Loucy (cell line): Measurements from ENCODE around the gene CCNB1.
A peak's percentile ranks its signal among the peaks of the same experiment; 100 is the strongest.

ENCODE experiments used
- H2AFZ ChIP-seq: fragments of 200-600 bp; sonication (generic); 2 replicates; pipeline ENCODE4 v1.6.0; 2016; ENCODE audit warnings: antibody characterized with exemption, mild to moderate bottlenecking, low read length, moderate library complexity
- H3F3A ChIP-seq: fragments of 200-600 bp; 2 replicates; pipeline ENCODE4 v1.6.0; 2016; ENCODE audit warnings: antibody characterized with exemption, low read depth, mild to moderate bottlenecking
- H3K27me3 ChIP-seq: fragments of 200-600 bp; sonication (generic); 2 replicates; pipeline ENCODE4 v1.6.1; 2014; ENCODE audit warnings: low read length, mild to moderate bottlenecking; ENCODE audit not compliant: insufficient read depth, poor library complexity, severe bottlenecking
- H3K36me3 ChIP-seq: fragments of 200-600 bp; sonication (generic); 2 replicates; pipeline ENCODE4 v1.6.1; 2016; ENCODE audit warnings: low read length; ENCODE audit not compliant: insufficient read depth
- H3K4me1 ChIP-seq: fragments of 200-600 bp; sonication (generic); 2 replicates; pipeline ENCODE4 v1.5.1; 2014; ENCODE audit warnings: low read length, mild to moderate bottlenecking; ENCODE audit not compliant: insufficient read depth, poor library complexity, severe bottlenecking
- H3K4me2 ChIP-seq: fragments of 200-600 bp; sonication (generic); 2 replicates; pipeline ENCODE4 v1.6.0; 2014; ENCODE audit warnings: antibody characterized with exemption, low read length, low read depth, mild to moderate bottlenecking; ENCODE audit not compliant: poor library complexity, severe bottlenecking
- H3K4me3 ChIP-seq: fragments of 200-600 bp; sonication (generic); 2 replicates; pipeline ENCODE4 v1.5.1; 2014; ENCODE audit warnings: low read length, mild to moderate bottlenecking, mixed read lengths; ENCODE audit not compliant: poor library complexity, severe bottlenecking
- H3K79me2 ChIP-seq: fragments of 200-600 bp; sonication (generic); 2 replicates; pipeline ENCODE4 v1.6.1; 2014; ENCODE audit warnings: low read length; ENCODE audit not compliant: insufficient read depth
- H3K9ac ChIP-seq: fragments of 200-600 bp; sonication (generic); 2 replicates; pipeline ENCODE4 v1.6.0; 2014; ENCODE audit warnings: mild to moderate bottlenecking, low read depth, low read length, moderate library complexity; ENCODE audit not compliant: poor library complexity, severe bottlenecking
- H3K9me2 ChIP-seq: fragments of 200-600 bp; sonication (generic); replicated peaks from 2 replicates; pipeline ENCODE4 v1.6.1; 2016; ENCODE audit warnings: low read depth, low read length, mixed read lengths
- H3K9me3 ChIP-seq: fragments of 200-600 bp; sonication (generic); 2 replicates; pipeline ENCODE4 v1.6.1; 2014; ENCODE audit warnings: mild to moderate bottlenecking, antibody characterized with exemption, low read length, low read depth; ENCODE audit not compliant: insufficient read depth
- H4K20me1 ChIP-seq: fragments of 200-600 bp; sonication (generic); 2 replicates; pipeline ENCODE4 v1.6.0; 2014; ENCODE audit warnings: antibody characterized with exemption, low read length, mild to moderate bottlenecking; ENCODE audit not compliant: insufficient read depth, poor library complexity, severe bottlenecking
- EZH2phosphoT487 ChIP-seq: fragments of 200-600 bp; IDR thresholded peaks from 2 replicates; pipeline ENCODE4 v1.6.1; 2018; ENCODE audit warnings: antibody characterized with exemption, mild to moderate bottlenecking, moderate library complexity, borderline replicate concordance
- TF ChIP-seq, protein P1 (sequence below): fragments of 200-600 bp; sonication (generic); conservative IDR thresholded peaks from 2 replicates; pipeline ENCODE4 v1.5.1; 2014; ENCODE audit warnings: mild to moderate bottlenecking, antibody characterized with exemption, low read length

Gene CCNB1

DNA sequence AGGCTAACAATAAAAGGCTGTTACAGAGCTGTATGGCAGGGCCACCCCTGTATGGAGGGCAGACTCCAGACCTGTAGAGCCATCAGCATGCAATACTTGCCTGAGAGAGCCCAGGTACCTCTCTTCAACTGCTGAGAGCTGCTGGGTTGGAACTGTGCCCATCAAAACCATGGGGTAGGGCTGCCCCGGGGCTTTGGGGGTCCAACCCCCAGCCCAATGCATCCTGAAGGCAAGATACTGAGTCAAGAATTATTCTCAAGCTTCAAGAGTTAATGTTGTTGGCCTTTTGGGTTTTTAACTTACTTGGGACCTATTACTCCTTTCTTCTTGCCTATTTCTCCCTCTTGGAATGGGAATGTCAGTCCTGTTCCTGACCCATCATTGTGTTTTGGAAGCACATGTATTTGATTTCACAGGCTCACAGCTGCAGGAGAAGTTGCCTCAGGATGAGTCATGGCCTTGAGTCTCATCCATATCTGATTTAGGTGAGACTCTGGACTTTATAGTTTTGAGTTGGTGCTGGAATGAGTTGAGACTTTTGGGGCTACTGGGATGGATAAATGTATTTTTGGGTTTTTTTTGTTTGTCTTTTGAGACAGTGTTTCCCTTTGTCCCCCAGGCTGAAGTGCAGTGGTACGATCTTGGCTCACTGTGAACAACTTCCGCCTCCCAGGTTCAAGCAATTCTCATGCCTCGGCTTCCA, 46.7 kb downstream of the CCNB1 start:
- Histone ChIP-seq H3K79me2 (peaks cover 6% of the 10 kb centered on the region), H3K4me3 (no peak overlapping the region), H3K27me3 (no peaks in the 10 kb centered on the region), H3K4me1 (peaks cover 7% of the 10 kb centered on the region), H3K9ac (no peak overlapping the region), H2AFZ (no peak overlapping the region), H3F3A (no peaks in the 10 kb centered on the region), H4K20me1 (peaks cover 5% of the 10 kb centered on the region), H3K36me3 (0 out of 2 replicates have a peak, but pooled peaks cover under 1% of the 10 kb centered on the region), H3K9me3 (no peaks in the 10 kb centered on the region), H3K4me2 (no peak overlapping the region), H3K9me2 (no peaks in the 10 kb centered on the region)
- TF ChIP-seq, protein P1, sequence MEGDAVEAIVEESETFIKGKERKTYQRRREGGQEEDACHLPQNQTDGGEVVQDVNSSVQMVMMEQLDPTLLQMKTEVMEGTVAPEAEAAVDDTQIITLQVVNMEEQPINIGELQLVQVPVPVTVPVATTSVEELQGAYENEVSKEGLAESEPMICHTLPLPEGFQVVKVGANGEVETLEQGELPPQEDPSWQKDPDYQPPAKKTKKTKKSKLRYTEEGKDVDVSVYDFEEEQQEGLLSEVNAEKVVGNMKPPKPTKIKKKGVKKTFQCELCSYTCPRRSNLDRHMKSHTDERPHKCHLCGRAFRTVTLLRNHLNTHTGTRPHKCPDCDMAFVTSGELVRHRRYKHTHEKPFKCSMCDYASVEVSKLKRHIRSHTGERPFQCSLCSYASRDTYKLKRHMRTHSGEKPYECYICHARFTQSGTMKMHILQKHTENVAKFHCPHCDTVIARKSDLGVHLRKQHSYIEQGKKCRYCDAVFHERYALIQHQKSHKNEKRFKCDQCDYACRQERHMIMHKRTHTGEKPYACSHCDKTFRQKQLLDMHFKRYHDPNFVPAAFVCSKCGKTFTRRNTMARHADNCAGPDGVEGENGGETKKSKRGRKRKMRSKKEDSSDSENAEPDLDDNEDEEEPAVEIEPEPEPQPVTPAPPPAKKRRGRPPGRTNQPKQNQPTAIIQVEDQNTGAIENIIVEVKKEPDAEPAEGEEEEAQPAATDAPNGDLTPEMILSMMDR, result no peak
- TF ChIP-seq EZH2phosphoT487, result no peak

GRCh38 chr5:69217151-69217511, 50.2 kb downstream of the CCNB1 start:
- Histone ChIP-seq H3K9me3 (no peaks in the 10 kb centered on the region), H4K20me1 (peaks cover 11% of the 10 kb centered on the region), H2AFZ (peak overlapping the region; percentile 100), H3K9me2 (no peaks in the 10 kb centered on the region), H3K36me3 (no peaks in the 10 kb centered on the region), H3K4me2 (peak overlapping the region; percentile 84), H3K79me2 (peaks cover 23% of the 10 kb centered on the region), H3K4me3 (peak overlapping the region; percentile 97), H3K9ac (peak overlapping the region; percentile 88), H3K4me1 (peaks cover 14% of the 10 kb centered on the region), H3K27me3 (no peaks in the 10 kb centered on the region), H3F3A (no peaks in the 10 kb centered on the region)
- TF ChIP-seq EZH2phosphoT487, result no peak
- TF ChIP-seq, protein P1, result no peak

- Histone ChIP-seq H3K4me3 (peak overlapping the region; percentile 97), H3K4me1 (peaks cover 14% of the 10 kb centered on the region), H3F3A (no peaks in the 10 kb centered on the region), H4K20me1 (peaks cover 11% of the 10 kb centered on the region), H2AFZ (peak overlapping the region; percentile 100), H3K27me3 (no peaks in the 10 kb centered on the region), H3K36me3 (no peaks in the 10 kb centered on the region), H3K9me3 (no peaks in the 10 kb centered on the region), H3K4me2 (peak overlapping the region; percentile 84), H3K79me2 (peaks cover 23% of the 10 kb centered on the region), H3K9me2 (no peaks in the 10 kb centered on the region), H3K9ac (peak overlapping the region; percentile 88)
- TF ChIP-seq, protein P1, result no peak
- no peak for TF ChIP-seq EZH2phosphoT487
Measured at GRCh38 chr5:69217548-69218526, 50.9 kb downstream of the CCNB1 start.
